ENCODE results near the gene RBM38.

- TF ChIP-seq CTCF (IDR thresholded peaks at IDR 0.05) (no peak), POLR2A (IDR thresholded peaks at IDR 0.05) (no peak), POLR2AphosphoS5 (IDR thresholded peaks at IDR 0.05; ENCODE audit: insufficient read depth in 1 of 2, low read depth in 1 of 2) (no peak)
Observed at GRCh38 chr20:57400231-57400701, 9.1 kb downstream of the RBM38 start.

All from vagina (tissue), 2 donors.